HEK293 (cell line): ENCODE measurements around the gene DNAJB6.

Source experiments
- ZNF670 ChIP-seq: fragments of 450-650 bp; formaldehyde crosslinking; IDR thresholded peaks from 2 replicates; pipeline ENCODE4 v1.5.1; 2016; ENCODE audit warnings: missing biosample characterization, missing genetic modification characterization, low read depth
- TF ChIP-seq, protein P1 (sequence below): fragments of 450-650 bp; formaldehyde crosslinking; IDR thresholded peaks from 2 replicates; pipeline ENCODE4 v1.5.1; 2016; ENCODE audit warnings: missing biosample characterization, missing genetic modification characterization

DNA sequence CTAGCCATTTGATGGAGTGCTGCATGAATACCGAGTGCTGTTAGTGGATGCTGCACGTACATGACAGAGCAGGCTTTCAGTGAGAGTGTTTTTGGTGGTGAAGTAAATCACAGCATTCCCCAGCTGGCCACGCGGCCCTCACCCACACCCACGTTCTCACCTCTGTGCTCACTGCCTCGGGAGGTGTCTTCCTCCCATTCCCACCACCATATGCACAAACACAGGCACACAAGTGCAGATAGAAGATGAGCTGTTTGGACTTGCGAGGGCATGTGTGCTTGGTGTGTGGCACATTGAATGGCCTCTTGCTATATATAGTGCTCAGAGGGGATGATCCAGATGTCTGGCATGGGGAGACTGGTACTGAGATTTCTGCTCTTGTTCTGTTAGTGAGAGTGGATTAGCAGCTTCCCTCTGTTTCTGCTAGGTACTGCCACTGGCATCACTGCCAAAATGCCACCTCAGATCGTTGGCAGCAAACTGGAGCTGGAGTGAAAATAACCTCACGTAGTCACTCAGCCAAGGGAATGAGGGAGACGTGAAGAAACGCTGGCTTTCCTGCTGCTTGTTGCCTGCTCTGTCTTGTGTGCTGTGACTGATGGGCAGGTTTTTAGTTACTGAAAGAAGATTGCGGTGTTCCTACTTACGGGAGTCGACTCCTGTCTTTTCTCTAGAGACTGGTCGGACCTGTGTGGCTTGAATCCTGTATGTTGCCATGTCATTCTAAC, 19.1 kb downstream of the DNAJB6 start:
- no peak for TF ChIP-seq ZNF670 (tag by site-specific recombination)
- TF ChIP-seq, protein P1, sequence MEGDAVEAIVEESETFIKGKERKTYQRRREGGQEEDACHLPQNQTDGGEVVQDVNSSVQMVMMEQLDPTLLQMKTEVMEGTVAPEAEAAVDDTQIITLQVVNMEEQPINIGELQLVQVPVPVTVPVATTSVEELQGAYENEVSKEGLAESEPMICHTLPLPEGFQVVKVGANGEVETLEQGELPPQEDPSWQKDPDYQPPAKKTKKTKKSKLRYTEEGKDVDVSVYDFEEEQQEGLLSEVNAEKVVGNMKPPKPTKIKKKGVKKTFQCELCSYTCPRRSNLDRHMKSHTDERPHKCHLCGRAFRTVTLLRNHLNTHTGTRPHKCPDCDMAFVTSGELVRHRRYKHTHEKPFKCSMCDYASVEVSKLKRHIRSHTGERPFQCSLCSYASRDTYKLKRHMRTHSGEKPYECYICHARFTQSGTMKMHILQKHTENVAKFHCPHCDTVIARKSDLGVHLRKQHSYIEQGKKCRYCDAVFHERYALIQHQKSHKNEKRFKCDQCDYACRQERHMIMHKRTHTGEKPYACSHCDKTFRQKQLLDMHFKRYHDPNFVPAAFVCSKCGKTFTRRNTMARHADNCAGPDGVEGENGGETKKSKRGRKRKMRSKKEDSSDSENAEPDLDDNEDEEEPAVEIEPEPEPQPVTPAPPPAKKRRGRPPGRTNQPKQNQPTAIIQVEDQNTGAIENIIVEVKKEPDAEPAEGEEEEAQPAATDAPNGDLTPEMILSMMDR, result no peak
